Heart left ventricle (tissue), 13 donors: ENCODE results near the gene MEIKIN.
"Not testable (repeated sequence)": the region's sequence is repeated elsewhere in the genome, so short reads cannot be mapped to it uniquely, and the experiment has no call there.

Source experiments
- POLR2A ChIP-seq, 2 donors: fragments of 450-650 bp; IDR thresholded peaks; one replicate each; pipeline ENCODE4 v1.6.1; 2017; ENCODE audit warnings: antibody characterized with exemption in 2 of 2, mild to moderate bottlenecking in 2 of 2, moderate library complexity in 2 of 2
- TF ChIP-seq, protein P1 (sequence below), 12 donors: fragments of 200-600 bp; sonication (generic) in 4 of 12; IDR thresholded peaks; one replicate each; pipeline versions ENCODE4 v1.5.0 to v1.8.0; 2018 to 2022; ENCODE audit warnings: antibody characterized with exemption in 12 of 12, mild to moderate bottlenecking in 5 of 12
- donor health status: ischemic (EF 13 %, LVEDD 7.1; RV severe dilation, severe dysfunction).
- donor health status: DM: no; HTN: yes; CAD: no.
- donor health status: DM: no; HTN: no; CAD: no.
- donor health status: ischemic (EF 25% LVEDD 6.9; RV normal size, moderate dysfunction).
- donor health status: ischemic (EF 25% LVEDD 5.7; RV mildly dilated, moderate dysfunction).
- donor health status: ischemic (EF 35%, LVEDD 5.7; RV mildly dilated, moderate dysfunction).
- donor health status: nonischemic (EF 11% LVEDD 7.7; RV severe dilation, severe dysfunction).
- donor health status: DM: yes; HTN: yes; CAD: no.
- donor health status: PGD.
- donor health status: ischemic (EF 29% LVEDD 5.4; RV normal size, mild dysfunction).
- donor health status: nonischemic (EF 23%, LVEDD 6.1; RV moderate dilation, normal function).

DNA sequence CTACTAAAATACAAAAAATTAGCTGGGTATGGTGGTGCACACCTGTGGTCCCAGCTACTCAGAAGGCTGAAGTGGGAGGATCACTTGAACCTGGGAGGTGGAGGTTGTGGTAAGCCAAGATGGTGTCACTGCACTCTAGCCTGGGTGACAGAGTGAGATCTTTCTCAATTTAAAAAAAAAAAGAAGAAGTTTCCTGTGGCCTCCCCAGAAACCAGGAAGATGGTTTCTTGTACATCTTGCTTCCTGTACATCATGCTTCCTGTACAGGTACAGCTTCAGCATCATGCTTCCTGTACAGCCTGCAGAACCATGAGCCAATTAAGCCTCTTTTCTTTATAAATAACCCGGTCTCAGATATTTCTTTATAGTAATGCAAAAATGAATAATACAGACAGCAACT lies 43.2 kb downstream of the MEIKIN start:
- TF ChIP-seq, protein P1, sequence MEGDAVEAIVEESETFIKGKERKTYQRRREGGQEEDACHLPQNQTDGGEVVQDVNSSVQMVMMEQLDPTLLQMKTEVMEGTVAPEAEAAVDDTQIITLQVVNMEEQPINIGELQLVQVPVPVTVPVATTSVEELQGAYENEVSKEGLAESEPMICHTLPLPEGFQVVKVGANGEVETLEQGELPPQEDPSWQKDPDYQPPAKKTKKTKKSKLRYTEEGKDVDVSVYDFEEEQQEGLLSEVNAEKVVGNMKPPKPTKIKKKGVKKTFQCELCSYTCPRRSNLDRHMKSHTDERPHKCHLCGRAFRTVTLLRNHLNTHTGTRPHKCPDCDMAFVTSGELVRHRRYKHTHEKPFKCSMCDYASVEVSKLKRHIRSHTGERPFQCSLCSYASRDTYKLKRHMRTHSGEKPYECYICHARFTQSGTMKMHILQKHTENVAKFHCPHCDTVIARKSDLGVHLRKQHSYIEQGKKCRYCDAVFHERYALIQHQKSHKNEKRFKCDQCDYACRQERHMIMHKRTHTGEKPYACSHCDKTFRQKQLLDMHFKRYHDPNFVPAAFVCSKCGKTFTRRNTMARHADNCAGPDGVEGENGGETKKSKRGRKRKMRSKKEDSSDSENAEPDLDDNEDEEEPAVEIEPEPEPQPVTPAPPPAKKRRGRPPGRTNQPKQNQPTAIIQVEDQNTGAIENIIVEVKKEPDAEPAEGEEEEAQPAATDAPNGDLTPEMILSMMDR (IDR thresholded peaks at IDR 0.05): not testable (repeated sequence)
- not testable (repeated sequence) for TF ChIP-seq POLR2A (IDR thresholded peaks at IDR 0.05)
